HepG2 (cell line): ENCODE measurements around the gene LRRC4. TPM values are rescaled to one million over a fixed set of nuclear protein-coding genes. Genes with fewer than 3 reads are reported as not detected.

Source experiments
- ATAC-seq: fragments of 200-7000 bp; cut with Tn5 transposase; 3 replicates; pipeline ENCODE4 v1.9.1; 2020; ENCODE audit warnings: mild to moderate bottlenecking, moderate library complexity
- BruUV-seq: library from RNA; stranded (reverse); fragments of 400-500 nt; replicated peaks from 2 replicates; lab custom pipeline; 2021; lab: Mats Ljungman, UMichigan
- CTCF ChIA-PET: fragments of 300-600 bp; formaldehyde crosslinking; extraction: SDS; loops from one replicate; lab custom pipeline; 2021; ENCODE audit warnings: low total read pairs, inconsistent platforms, low intra/inter-chr PET ratio; lab: Yijun Ruan, JAX
- POLR2A ChIA-PET: fragments of 350-600 bp; sonication (Branson Sonifier 250); formaldehyde crosslinking; loops from one replicate; lab custom pipeline; 2020; ENCODE audit warnings: antibody characterized with exemption, inconsistent platforms; lab: Yijun Ruan, JAX
- DNase-seq: peaks from one replicate; pipeline ENCODE4 v3.0.0-alpha.2; 2015; ENCODE audit warnings: low spot score
- FAIRE-seq: peaks from 3 replicates; lab custom pipeline; 2011; peaks lifted over from hg19 to GRCh38; lab: Jason Lieb, UNC
- H2AFZ ChIP-seq: one replicate; pipeline ENCODE4 v1.6.1; 2011; ENCODE audit warnings: low read length, inconsistent platforms
- H3K27ac ChIP-seq: fragments of 300-600 bp; 3 replicates; pipeline ENCODE4 v1.8.0; 2011; ENCODE audit warnings: mixed run types, mild to moderate bottlenecking, mixed read lengths, low read length, inconsistent platforms; ENCODE audit not compliant: insufficient read depth; ENCODE audit errors: extremely low read length
- H3K27me3 ChIP-seq, 2 experiments: fragments of 200-600 bp in 1 of 2; 2 replicates in 1 of 2; 3 replicates in 1 of 2; pipeline versions ENCODE4 v1.6.0 to v1.8.0; 2011; ENCODE audit warnings: low read length in 2 of 2, mild to moderate bottlenecking in 2 of 2, moderate library complexity in 2 of 2, inconsistent platforms in 1 of 2; ENCODE audit not compliant: insufficient read depth in 2 of 2, control insufficient read depth in 1 of 2
- H3K36me3 ChIP-seq, 2 experiments: fragments of 200-600 bp in 1 of 2; replicated peaks in 1 of 2; 2 replicates in 1 of 2; 3 replicates in 1 of 2; pipeline versions ENCODE4 v1.5.1 to v1.8.0; 2011; ENCODE audit warnings: low read length in 2 of 2, inconsistent platforms in 1 of 2; ENCODE audit not compliant: insufficient read depth in 2 of 2, control insufficient read depth in 1 of 2
- H3K4me1 ChIP-seq: 2 replicates; pipeline ENCODE4 v1.5.1; 2012; ENCODE audit warnings: low read length, inconsistent platforms; ENCODE audit not compliant: insufficient read depth
- H3K4me2 ChIP-seq: 2 replicates; pipeline ENCODE4 v1.6.0; 2011; ENCODE audit warnings: low read depth, low read length, inconsistent platforms
- H3K4me3 ChIP-seq, 3 experiments: fragments of 200-600 bp in 1 of 3; sonication (generic), shearing (Covaris generic) in 1 of 3; replicated peaks in 1 of 3; 2 replicates each; pipeline ENCODE4 v1.5.1; 2011 to 2016; ENCODE audit warnings: low read length in 3 of 3, inconsistent platforms in 2 of 3, low read depth in 2 of 3, mild to moderate bottlenecking in 2 of 3, control low read depth in 1 of 3, mixed read lengths in 1 of 3; ENCODE audit not compliant: insufficient read depth in 1 of 3
- H3K79me2 ChIP-seq: one replicate; pipeline ENCODE4 v1.6.1; 2011; ENCODE audit warnings: low read length, inconsistent platforms; ENCODE audit not compliant: insufficient read depth
- H3K9ac ChIP-seq: 2 replicates; pipeline ENCODE4 v1.6.0; 2011; ENCODE audit warnings: mild to moderate bottlenecking, low read depth, low read length, inconsistent platforms; ENCODE audit not compliant: insufficient read depth
- H3K9me3 ChIP-seq: 2 replicates; pipeline ENCODE4 v1.5.1; 2012; ENCODE audit warnings: mild to moderate bottlenecking, low read length
- H4K20me1 ChIP-seq: 2 replicates; pipeline ENCODE4 v1.6.0; 2011; ENCODE audit warnings: inconsistent platforms, mild to moderate bottlenecking, low read length, moderate library complexity; ENCODE audit not compliant: insufficient read depth
- CEBPG ChIP-seq: IDR thresholded peaks from 2 replicates; pipeline ENCODE4 v1.6.1; 2016
- CTCF ChIP-seq: sonication (generic); formaldehyde crosslinking; IDR thresholded peaks from 2 replicates; pipeline ENCODE4 v1.5.0; 2020; ENCODE audit warnings: mild to moderate bottlenecking, missing genetic modification reagents, moderate library complexity
- PAWR ChIP-seq: sonication (generic); formaldehyde crosslinking; IDR thresholded peaks from 2 replicates; pipeline ENCODE4 v1.4.0; 2020; ENCODE audit warnings: missing genetic modification reagents, mild to moderate bottlenecking, borderline replicate concordance
- POGZ ChIP-seq: sonication (generic); formaldehyde crosslinking; IDR thresholded peaks from 2 replicates; pipeline ENCODE4 v1.4.0; 2020; ENCODE audit warnings: mild to moderate bottlenecking, missing genetic modification reagents
- RAD21 ChIP-seq: fragments of 450-650 bp; formaldehyde crosslinking; IDR thresholded peaks from 2 replicates; pipeline ENCODE4 v1.5.0; 2020; ENCODE audit warnings: mild to moderate bottlenecking
- SMC3 ChIP-seq: IDR thresholded peaks from 2 replicates; pipeline ENCODE4 v1.6.1; 2011; ENCODE audit warnings: low read length, improper control_type of control experiment
- STAG1 ChIP-seq: sonication (generic); formaldehyde crosslinking; IDR thresholded peaks from 2 replicates; pipeline ENCODE4 v1.4.0; 2020; ENCODE audit warnings: missing genetic modification reagents
- WIZ ChIP-seq: sonication (generic); formaldehyde crosslinking; IDR thresholded peaks from 2 replicates; pipeline ENCODE4 v1.5.1; 2020; ENCODE audit warnings: mild to moderate bottlenecking, missing genetic modification reagents
- ZBTB33 ChIP-seq: sonication (generic); formaldehyde crosslinking; IDR thresholded peaks from 2 replicates; pipeline ENCODE4 v1.4.0; 2020; ENCODE audit warnings: missing genetic modification reagents
- ZMYM4 ChIP-seq: sonication (generic); formaldehyde crosslinking; IDR thresholded peaks from 2 replicates; pipeline ENCODE4 v1.8.1; 2023; ENCODE audit warnings: mild to moderate bottlenecking, missing genetic modification reagents
- ZNF784 ChIP-seq: sonication (generic); formaldehyde crosslinking; IDR thresholded peaks from 2 replicates; pipeline ENCODE4 v1.5.1; 2020; ENCODE audit warnings: missing genetic modification reagents, mild to moderate bottlenecking, borderline replicate concordance
- WGBS: methylation state at CpG from one replicate; pipeline ENCODE4 v1.1.6; 2017; ENCODE audit warnings: low lambda C conversion rate; 5-methylcytosine and 5-hydroxymethylcytosine counted together
- in situ Hi-C: cut with HindIII; loops from 2 replicates; pipeline ENCODE4 v1.10.0; 2017; ENCODE audit warnings: low pct_unique_long_range_greater_than_20kb; ENCODE audit not compliant: extremely low pct_ligation_motif_present
- intact Hi-C: fragments of 100-400 bp; cut with micrococcal nuclease; formaldehyde crosslinking; loops from one replicate; pipeline ENCODE4 v1.10.0; 2022; ENCODE audit not compliant: unreplicated experiment
- polyA plus RNA-seq, 8 experiments: library from polyadenylated mRNA; depleted of rRNA in 3 of 8; stranded (reverse) in 7 of 8; unstranded in 1 of 8; fragments of >200 nt; fragmentation: Illumina TruSeq in 4 of 8; extraction: Trizol in 4 of 8; gene quantifications; 2 replicates each; pipeline versions ENCODE4 v1.2.1 to v1.2.3, GENCODE V29; 2011 to 2016; ENCODE audit warnings: low read depth in 4 of 8, missing spikeins in 1 of 8, mixed read lengths in 1 of 8; ENCODE audit not compliant: insufficient read depth in 1 of 8
- total RNA-seq, 5 experiments: library from RNA; depleted of rRNA; stranded (reverse); fragments of >200 nt; fragmentation: Illumina TruSeq; extraction: Trizol; gene quantifications; 2 replicates each; pipeline ENCODE4 v1.2.3, GENCODE V29; 2016; ENCODE audit warnings: low read depth in 1 of 5

LRRC4 gene
- total and polyA plus RNA-seq, 2 of the 13 experiments (the other 11 are each of a cell fraction or from before 2014, with no cell fraction given) = not detected

- Histone ChIP-seq H3K36me3 (peaks cover 14 to 50% of the 10 kb centered on the region in 2 experiments), H4K20me1 (0 out of 2 replicates have a peak, but pooled peaks cover 2% of the 10 kb centered on the region), H3K4me1 (no peaks in the 10 kb centered on the region), H3K9ac (no peak overlapping the region), H3K9me3 (no peaks in the 10 kb centered on the region), H3K4me3 (no peak overlapping the region), H2AFZ (no peak overlapping the region), H3K79me2 (no peaks in the 10 kb centered on the region), H3K27ac (no peak overlapping the region), H3K27me3 (no peaks in the 10 kb centered on the region), H3K4me2 (no peak overlapping the region)
- in situ Hi-C loops = no loop called here
- CTCF ChIA-PET = no interaction called here
- no TSS peak for BruUV-seq
- FAIRE-seq = no peak
- intact Hi-C loops = no loop called here
- POLR2A ChIA-PET = no interaction called here
- DNase-seq = peak; percentile 35
- TF ChIP-seq ZMYM4 (CRISPR knock-in tag) = peak; percentile 55
- TF ChIP-seq SMC3 = peak; percentile 15; the same call in 1 of the 2 replicates
- TF ChIP-seq POGZ (CRISPR knock-in tag) = 0 out of 2 replicates have a peak, but pooled peaks have one; percentile 29
- TF ChIP-seq RAD21 (CRISPR knock-in tag) = peak; percentile 35; the same call in 1 of the 2 replicates
- TF ChIP-seq ZNF784 = no peak
- TF ChIP-seq ZBTB33 (CRISPR knock-in tag) = peak; percentile 100
- peak; percentile 32 for TF ChIP-seq CEBPG
- TF ChIP-seq PAWR (CRISPR knock-in tag) = no peak
- TF ChIP-seq CTCF (CRISPR knock-in tag) = peak; percentile 49
- no peak for TF ChIP-seq WIZ (CRISPR knock-in tag)
- peak; percentile 14; the same call in 1 of the 2 replicates for TF ChIP-seq STAG1
- ATAC-seq = peak; percentile 35
- WGBS = 92% methylated on average over 6 of the region's 6 CpGs
Observed at GRCh38 chr7:128020159-128020558, 11.1 kb downstream of the LRRC4 start.
